HFFc6 (cell line): ENCODE measurements around the gene AKAP10. TPM values are rescaled to one million over a fixed set of nuclear protein-coding genes. Genes with fewer than 3 reads are reported as not detected.
"Not testable (repeated sequence)": the region's sequence is repeated elsewhere in the genome, so short reads cannot be mapped to it uniquely, and the experiment has no call there.

Experiments used
- DNase-seq: peaks from one replicate; pipeline ENCODE4 v3.0.0-alpha.2; 2018
- H3K27ac Mint-ChIP-seq: 2 replicates; pipeline ENCODE4 v1.8.0; 2020; ENCODE audit warnings: mild to moderate bottlenecking, mixed read lengths
- H3K27me3 Mint-ChIP-seq: 2 replicates; pipeline ENCODE4 v1.8.0; 2021; ENCODE audit warnings: mild to moderate bottlenecking, moderate library complexity, mixed read lengths; ENCODE audit not compliant: insufficient read depth
- H3K36me3 Mint-ChIP-seq: 2 replicates; pipeline ENCODE4 v1.8.0; 2021; ENCODE audit warnings: low read depth, mixed read lengths
- H3K4me1 Mint-ChIP-seq: 2 replicates; pipeline ENCODE4 v1.8.0; 2020; ENCODE audit warnings: low read depth, mixed read lengths
- H3K4me3 Mint-ChIP-seq: 2 replicates; pipeline ENCODE4 v1.8.0; 2020; ENCODE audit warnings: mild to moderate bottlenecking, moderate library complexity, mixed read lengths
- H3K9me3 Mint-ChIP-seq: 2 replicates; pipeline ENCODE4 v1.8.0; 2020; ENCODE audit warnings: mild to moderate bottlenecking, mixed read lengths
- CTCF ChIP-seq: fragments of 200-600 bp; sonication (generic); IDR thresholded peaks from 2 replicates; pipeline ENCODE4 v1.5.0; 2021; ENCODE audit warnings: antibody characterized with exemption, mild to moderate bottlenecking
- total RNA-seq, 6 experiments: library from RNA; stranded (reverse); fragmentation: NEBNext Ultra II Directional; extraction: Animal tissue kit (Norgen Biotek cat#: 25700); gene quantifications; 2 replicates in 1 of 6; 3 replicates in 5 of 6; pipeline ENCODE4 v1.2.3, GENCODE V29; 2021

Gene AKAP10
- total RNA-seq, 6 experiments from 2014 or later: 23.3 to 31.3 (median 27.0) TPM

DNA sequence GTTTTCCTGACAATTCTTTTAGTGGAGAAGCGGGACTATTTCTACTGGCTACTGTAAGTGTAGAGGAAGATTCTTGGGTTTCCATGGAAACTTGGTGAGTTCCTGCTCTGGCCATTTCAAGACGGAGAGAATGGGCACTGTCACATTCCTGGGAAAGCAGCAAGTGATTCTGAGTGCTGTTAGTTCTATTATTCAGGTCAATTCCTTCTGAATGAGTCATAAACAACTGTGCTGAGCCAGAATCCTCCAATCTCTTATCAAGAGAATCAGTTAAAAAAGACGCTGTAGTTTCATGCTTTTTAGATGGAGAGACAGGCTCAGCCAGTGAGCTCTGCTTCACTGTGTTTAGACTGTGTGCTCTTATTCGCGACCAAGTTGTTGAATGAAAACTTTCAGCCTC, 19.6 kb downstream of the AKAP10 start:
- peaks cover 18% of the 10 kb centered on the region for H3K36me3 Mint-ChIP-seq
- no peaks in the 10 kb centered on the region; the same call in none of the 2 replicates for H3K27me3 Mint-ChIP-seq
- peaks cover 28% of the 10 kb centered on the region for H3K4me1 Mint-ChIP-seq
- no peaks in the 10 kb centered on the region for H3K9me3 Mint-ChIP-seq
- H3K4me3 Mint-ChIP-seq: peak overlapping the region; percentile 78
- H3K27ac Mint-ChIP-seq: peak overlapping the region; percentile 96
- no peak for TF ChIP-seq CTCF
- peak; percentile 96 for DNase-seq

GRCh38 chr17:19955099-19955498, 22.5 kb downstream of the AKAP10 start:
- peaks cover 19% of the 10 kb centered on the region for H3K36me3 Mint-ChIP-seq

DNA sequence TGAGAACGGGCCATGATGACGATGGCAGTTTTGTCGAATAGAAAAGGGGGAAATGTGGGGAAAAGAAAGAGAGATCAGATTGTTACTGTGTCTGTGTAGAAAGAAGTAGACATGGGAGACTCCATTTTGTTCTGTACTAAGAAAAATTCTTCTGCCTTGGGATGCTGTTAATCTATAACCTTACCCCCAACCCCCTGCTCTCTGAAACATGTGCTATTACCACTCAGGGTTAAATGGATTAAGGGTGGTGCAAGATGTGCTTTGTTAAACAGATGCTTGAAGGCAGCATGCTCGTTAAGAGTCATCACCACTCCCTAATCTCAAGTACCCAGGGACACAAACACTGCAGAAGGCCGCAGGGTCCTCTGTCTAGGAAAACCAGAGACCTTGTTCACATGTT, 26.2 kb downstream of the AKAP10 start:
- not testable (repeated sequence) for H3K27ac Mint-ChIP-seq, H3K27me3 Mint-ChIP-seq
- peaks cover 16% of the 10 kb centered on the region; the same call in 1 of the 2 replicates for H3K36me3 Mint-ChIP-seq

More at GRCh38 chr17:19955099-19955498, 22.5 kb downstream of the AKAP10 start:
- TF ChIP-seq CTCF: no peak
- no peak overlapping the region for H3K27ac Mint-ChIP-seq
- peaks cover 24% of the 10 kb centered on the region for H3K4me1 Mint-ChIP-seq
- no peak overlapping the region for H3K4me3 Mint-ChIP-seq
- no peak for DNase-seq
- H3K27me3 Mint-ChIP-seq: no peaks in the 10 kb centered on the region; the same call in none of the 2 replicates
- H3K9me3 Mint-ChIP-seq: no peaks in the 10 kb centered on the region

GRCh38 chr17:19950624-19951195, 26.9 kb downstream of the AKAP10 start:
- DNase-seq, H3K27ac Mint-ChIP-seq: not testable (repeated sequence)
- H3K36me3 Mint-ChIP-seq: peaks cover 16% of the 10 kb centered on the region; the same call in 1 of the 2 replicates

More for the DNA sequence above, 26.2 kb downstream of the AKAP10 start:
- H3K9me3 Mint-ChIP-seq, H3K4me3 Mint-ChIP-seq, DNase-seq: not testable (repeated sequence)
- peaks cover 15% of the 10 kb centered on the region for H3K4me1 Mint-ChIP-seq

DNA sequence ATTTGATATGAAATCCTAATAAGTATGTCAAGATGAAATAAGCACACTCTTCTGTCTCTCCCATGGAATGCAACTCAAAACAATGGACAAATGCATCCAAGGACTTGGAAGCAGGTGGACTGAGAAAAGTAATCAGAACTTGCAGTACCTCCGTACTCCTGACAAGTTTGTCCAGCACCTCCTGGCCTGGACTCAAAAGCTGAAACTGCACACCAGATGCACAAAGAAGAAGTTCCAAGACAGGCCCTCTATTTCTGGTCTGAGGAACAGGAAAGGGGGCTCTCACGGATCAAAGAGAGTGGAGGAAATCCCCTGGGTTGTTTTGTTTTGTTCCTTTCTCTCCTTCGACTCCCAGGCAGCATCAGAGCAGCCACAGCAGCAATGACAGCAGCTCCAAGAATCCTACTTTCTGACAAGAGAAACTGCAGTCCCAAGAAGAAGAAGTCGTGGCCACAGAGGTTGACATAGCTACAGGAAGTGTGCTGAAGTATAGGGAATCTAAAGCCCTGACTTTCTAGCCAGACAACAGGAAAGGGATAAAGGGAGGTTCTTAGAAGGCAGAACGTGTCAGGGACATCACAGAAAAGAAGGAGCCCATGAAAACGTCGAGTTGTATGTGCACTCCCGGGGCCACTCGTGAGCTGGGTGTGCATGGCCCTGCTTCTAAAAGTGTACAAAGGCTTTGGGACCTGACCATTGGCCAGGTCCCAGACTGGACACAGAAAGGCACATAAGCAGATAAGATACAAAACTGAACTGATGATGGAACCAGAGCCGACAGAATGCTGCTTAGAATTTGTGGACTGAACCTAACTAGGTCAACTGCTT, 29.3 kb downstream of the AKAP10 start:
- Mint-ChIP-seq H3K36me3 (peaks cover 19% of the 10 kb centered on the region), H3K27me3 (no peaks in the 10 kb centered on the region), H3K27ac (peak overlapping the region; percentile 18), H3K4me3 (no peak overlapping the region), H3K9me3 (no peaks in the 10 kb centered on the region), H3K4me1 (peaks cover 24% of the 10 kb centered on the region)
- no peak for DNase-seq
- TF ChIP-seq CTCF: no peak

More at GRCh38 chr17:19950624-19951195, 26.9 kb downstream of the AKAP10 start:
- not testable (repeated sequence) for H3K27me3 Mint-ChIP-seq, H3K9me3 Mint-ChIP-seq, H3K4me3 Mint-ChIP-seq
- H3K4me1 Mint-ChIP-seq: peaks cover 15% of the 10 kb centered on the region

DNA sequence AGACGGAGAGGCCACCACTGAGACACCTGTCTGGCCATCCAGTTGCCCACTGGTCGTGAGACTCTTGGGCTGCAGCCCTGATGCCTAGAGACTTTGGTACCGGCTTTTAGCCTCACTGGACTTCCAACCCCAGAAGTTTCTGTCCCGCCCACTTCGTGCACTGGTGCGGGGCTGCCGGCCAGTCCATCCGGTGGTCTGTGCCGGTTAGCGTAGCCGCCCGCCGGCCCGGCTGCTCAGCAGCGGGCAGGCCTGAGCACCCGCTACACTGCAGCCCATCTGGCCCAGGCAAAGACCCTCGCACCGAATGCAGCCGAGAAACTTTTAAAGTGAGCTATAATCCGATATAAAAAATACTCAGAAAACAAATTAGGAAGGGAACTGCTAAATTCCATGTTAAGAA, 30.7 kb downstream of the AKAP10 start:
- no peak overlapping the region for H3K27ac Mint-ChIP-seq
- no peaks in the 10 kb centered on the region for H3K9me3 Mint-ChIP-seq
- H3K4me1 Mint-ChIP-seq: peaks cover 38% of the 10 kb centered on the region
- no peaks in the 10 kb centered on the region; the same call in 1 of the 2 replicates for H3K27me3 Mint-ChIP-seq
- H3K4me3 Mint-ChIP-seq: no peak overlapping the region
- H3K36me3 Mint-ChIP-seq: peaks cover 21% of the 10 kb centered on the region
- DNase-seq: no peak
- no peak for TF ChIP-seq CTCF
